ENCODE measurements around the gene FAM193A. TPM values are rescaled to one million over a fixed set of nuclear protein-coding genes. Genes with fewer than 3 reads are reported as not detected.
"Not testable (repeated sequence)": the region's sequence is repeated elsewhere in the genome, so short reads cannot be mapped to it uniquely, and the experiment has no call there.

FAM193A gene, protein sequence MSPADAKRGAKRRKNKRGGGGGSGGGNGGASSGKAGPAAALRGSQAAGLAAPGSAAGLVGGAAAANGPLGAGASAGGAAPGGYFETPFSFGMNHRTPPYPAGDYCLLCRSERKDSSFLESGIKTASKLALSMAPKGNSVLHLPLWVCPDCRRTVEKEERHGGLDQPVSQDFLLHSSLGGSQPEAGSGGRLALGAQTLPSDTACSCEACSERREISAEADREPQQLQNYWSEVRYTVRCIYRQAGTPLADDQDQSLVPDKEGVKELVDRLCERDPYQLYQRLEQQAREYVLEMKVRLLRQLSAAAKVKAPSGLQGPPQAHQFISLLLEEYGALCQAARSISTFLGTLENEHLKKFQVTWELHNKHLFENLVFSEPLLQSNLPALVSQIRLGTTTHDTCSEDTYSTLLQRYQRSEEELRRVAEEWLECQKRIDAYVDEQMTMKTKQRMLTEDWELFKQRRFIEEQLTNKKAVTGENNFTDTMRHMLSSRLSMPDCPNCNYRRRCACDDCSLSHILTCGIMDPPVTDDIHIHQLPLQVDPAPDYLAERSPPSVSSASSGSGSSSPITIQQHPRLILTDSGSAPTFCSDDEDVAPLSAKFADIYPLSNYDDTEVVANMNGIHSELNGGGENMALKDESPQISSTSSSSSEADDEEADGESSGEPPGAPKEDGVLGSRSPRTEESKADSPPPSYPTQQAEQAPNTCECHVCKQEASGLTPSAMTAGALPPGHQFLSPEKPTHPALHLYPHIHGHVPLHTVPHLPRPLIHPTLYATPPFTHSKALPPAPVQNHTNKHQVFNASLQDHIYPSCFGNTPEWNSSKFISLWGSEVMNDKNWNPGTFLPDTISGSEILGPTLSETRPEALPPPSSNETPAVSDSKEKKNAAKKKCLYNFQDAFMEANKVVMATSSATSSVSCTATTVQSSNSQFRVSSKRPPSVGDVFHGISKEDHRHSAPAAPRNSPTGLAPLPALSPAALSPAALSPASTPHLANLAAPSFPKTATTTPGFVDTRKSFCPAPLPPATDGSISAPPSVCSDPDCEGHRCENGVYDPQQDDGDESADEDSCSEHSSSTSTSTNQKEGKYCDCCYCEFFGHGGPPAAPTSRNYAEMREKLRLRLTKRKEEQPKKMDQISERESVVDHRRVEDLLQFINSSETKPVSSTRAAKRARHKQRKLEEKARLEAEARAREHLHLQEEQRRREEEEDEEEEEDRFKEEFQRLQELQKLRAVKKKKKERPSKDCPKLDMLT (N-terminal part only)
- 6.1 and 29.2 TPM in 2 replicates for total RNA-seq

GRCh38 chr4:2536193-2537010 lies at the start of gene FAM193A:
Gene FAM193A (plus strand): TSS chr4:2536647. CDS start chr4:2536916, 269 bp downstream.
- peak; percentile 96 for DNase-seq (ENCODE audit: low read depth)

DNA sequence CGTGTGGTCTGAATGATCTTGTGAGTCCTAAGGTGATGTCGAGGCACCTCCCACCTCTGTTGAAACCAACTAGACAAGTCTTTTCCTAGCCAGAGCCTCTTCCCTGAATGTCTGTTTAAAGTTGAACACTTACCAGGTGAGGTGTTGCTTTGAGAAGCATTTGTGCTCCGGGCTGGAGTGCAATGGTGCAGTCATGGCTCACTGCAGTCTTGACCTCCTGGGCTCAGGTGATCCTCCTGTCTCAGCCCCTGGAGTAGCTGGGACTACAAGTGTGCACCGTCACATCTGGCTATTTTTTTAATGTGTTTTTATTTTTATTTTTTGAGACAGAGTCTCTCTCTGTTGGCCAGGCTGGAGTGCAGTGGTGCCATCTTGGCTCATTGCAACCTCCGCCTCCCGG lies 49.5 kb upstream of the FAM193A start:
- no peak for DNase-seq (ENCODE audit: low read depth)

GRCh38 chr4:2487632-2488031 lies 48.8 kb upstream of the FAM193A start:
- no peak for DNase-seq (ENCODE audit: low read depth)

- DNase-seq (ENCODE audit: low read depth), result no peak
These were observed 47.2 kb upstream of the FAM193A start for GRCh38 chr4:2489081-2489805.

GRCh38 chr4:2489841-2490552 lies 46.5 kb upstream of the FAM193A start:
- no peak for DNase-seq (ENCODE audit: low read depth)

DNA sequence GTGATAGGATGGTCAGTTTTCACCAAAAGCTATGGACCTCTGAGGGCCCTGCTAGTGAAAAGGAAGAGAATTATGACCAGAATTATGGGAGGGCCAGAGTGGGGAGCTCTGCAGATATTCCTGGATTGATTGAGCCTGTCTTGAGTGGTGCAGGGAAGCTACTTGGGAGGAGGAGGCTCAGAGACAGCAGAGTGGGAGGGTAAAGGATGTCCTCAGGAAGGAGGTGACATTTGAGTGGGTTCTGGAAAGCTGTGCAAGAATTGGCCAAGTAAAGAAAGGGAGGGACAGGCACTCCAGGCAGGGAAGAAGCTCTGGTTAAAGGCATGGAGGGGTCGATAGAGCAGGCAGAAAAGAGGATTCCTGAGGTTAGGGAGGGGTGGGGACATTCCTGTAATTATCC lies 43.5 kb upstream of the FAM193A start:
- no peak for DNase-seq (ENCODE audit: low read depth)

DNA sequence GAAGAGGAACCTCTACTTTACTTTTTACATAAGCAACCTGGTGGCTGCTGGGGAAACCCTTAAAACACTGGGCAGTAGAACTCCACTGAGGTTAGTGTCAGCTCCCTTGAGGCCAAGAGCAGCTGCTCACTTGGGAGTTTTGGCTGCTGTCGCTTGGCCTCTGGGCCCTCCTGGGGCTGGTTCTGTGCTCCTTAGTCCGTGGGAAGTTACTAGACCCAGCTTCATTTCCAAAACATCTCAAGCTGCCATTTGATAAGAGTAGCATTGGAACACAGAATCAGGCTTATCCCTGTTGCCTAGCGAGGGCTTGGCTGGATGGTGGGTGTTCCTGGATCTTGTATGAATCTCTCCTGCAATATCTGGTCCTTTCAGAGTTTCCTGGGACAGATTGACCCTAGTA lies 41.5 kb upstream of the FAM193A start:
- no peak for DNase-seq (ENCODE audit: low read depth)

DNA sequence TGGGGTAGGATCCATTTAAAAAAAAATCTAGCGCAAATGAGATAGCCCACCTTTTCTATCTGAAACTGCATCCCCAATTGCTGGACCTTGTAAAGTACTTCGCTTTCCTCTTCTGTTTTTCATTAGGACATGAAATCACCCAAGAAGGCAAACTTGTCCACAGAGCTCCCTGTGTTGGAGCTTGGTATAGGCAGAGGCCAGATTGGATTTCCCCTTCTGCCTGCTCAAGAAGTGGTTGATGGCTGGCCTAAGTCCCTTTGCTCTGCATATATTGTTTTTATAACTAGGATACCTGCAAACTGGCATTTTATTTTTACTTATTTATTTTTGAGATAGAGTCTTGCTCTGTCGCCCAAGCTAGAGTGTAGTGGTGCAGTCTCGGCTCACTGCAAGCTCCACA lies 39.1 kb upstream of the FAM193A start:
- no peak for DNase-seq (ENCODE audit: low read depth)

- DNase-seq (ENCODE audit: low read depth), result no peak
These were observed 38.5 kb upstream of the FAM193A start for GRCh38 chr4:2497931-2498330.

GRCh38 chr4:2500547-2500946 lies 35.9 kb upstream of the FAM193A start:
- DNase-seq (ENCODE audit: low read depth), result no peak

GRCh38 chr4:2501034-2501594 lies 35.3 kb upstream of the FAM193A start:
- no peak for DNase-seq (ENCODE audit: low read depth)

DNA sequence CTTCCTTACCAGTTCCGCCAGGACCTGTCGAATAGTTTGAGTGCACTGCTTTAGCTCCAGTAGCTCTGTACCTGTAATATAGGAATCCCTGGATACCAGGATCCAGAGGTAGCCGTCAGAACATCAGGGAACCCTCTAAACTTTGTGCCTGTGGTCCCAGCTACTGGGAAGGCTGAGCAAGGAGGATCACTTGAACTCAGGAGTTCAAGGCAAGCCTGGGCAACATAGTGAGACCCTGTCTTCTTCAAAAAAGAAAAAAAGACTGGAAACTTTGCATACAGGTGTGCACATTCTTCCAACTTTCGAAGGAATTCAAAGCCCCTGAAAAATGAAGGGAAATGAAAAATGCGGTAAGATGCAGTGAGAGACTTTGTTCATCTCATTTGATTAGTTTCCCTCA lies 32.6 kb upstream of the FAM193A start:
- DNase-seq (ENCODE audit: low read depth), result no peak

GRCh38 chr4:2507259-2507658 lies 29.2 kb upstream of the FAM193A start:
- DNase-seq (ENCODE audit: low read depth), result no peak

DNA sequence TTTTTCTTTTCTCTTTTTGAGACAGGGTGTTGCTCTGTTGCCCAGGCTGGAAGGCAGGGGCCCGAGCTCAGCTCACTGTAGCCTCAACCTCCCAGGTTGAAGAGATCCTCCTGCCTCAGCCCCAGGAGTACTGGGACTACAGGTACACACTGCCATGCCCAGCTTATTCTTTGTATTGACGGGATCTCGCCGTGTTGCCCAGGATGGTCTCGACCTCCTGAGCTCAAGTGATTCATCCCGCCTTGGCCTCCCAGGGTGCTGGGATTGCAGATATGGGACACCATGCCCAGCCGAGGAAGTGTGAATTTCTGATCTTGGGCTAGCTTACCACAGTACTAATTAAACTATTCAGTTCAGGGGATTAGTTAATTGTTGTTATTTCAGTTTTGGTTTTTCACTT lies 28.6 kb upstream of the FAM193A start:
- no peak for DNase-seq (ENCODE audit: low read depth)

- no peak for DNase-seq (ENCODE audit: low read depth)
These were observed 25.8 kb upstream of the FAM193A start for GRCh38 chr4:2510351-2511259.

- no peak for DNase-seq (ENCODE audit: low read depth)
These were observed 24.8 kb upstream of the FAM193A start for GRCh38 chr4:2511645-2512131.

DNA sequence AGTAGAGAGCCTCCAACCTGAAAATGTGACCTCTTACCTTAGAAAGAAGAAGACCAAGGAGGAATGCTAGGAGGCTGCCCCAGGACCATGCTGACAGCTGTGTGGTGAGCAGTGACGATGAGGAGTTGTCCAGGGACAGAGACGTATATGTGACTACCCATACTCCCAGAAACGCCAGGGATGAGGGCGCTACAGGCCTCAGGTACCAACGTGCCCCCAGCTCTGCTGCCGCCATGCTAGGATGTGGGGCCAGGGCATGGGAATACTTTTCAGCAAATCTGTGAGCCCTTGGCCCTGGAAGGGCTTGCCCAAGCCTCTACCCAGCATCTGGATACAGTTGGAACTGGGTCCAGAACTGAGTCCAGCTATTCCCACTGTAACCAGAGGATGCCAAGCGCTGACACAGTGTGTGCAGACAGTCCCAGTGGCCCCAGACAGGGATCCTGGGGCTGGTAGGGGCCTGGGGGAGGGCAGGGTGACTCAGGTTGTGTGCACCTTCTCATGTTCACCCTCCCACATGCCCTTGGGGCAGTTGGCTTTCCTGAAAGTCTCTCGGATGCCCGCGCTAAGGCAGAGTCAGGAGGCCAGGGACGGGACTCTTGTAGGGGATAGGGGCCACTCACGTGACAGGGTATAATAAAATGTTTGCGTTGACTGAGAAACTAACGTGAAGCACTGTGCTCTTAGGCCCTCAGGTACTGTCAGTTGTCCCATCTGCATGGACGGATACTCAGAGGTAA lies 23.9 kb upstream of the FAM193A start:
- no peak for DNase-seq (ENCODE audit: low read depth)

GRCh38 chr4:2514193-2514592 lies 22.3 kb upstream of the FAM193A start:
- not testable (repeated sequence) for DNase-seq (ENCODE audit: low read depth)
